PFSK-1 (cell line): ENCODE data around the gene TCHP.

Source experiments
- FOXP2 ChIP-seq: optimal IDR thresholded peaks from 2 replicates; pipeline ENCODE3; 2011; ENCODE audit warnings: borderline replicate concordance, control low read depth, inconsistent platforms; ENCODE audit not compliant: insufficient read depth; ENCODE audit errors: extremely low read length, extremely low read depth
- POLR2AphosphoS5 ChIP-seq: IDR thresholded peaks from 2 replicates; pipeline ENCODE4 v1.6.1; 2012; ENCODE audit warnings: low read depth, mild to moderate bottlenecking, control low read depth, low read length, moderate library complexity
- REST ChIP-seq, 2 experiments: IDR thresholded peaks; 2 replicates each; pipeline versions ENCODE4 v1.6.1 to v1.8.0; 2011 to 2012; ENCODE audit warnings: low read depth in 2 of 2, low read length in 2 of 2, control low read depth in 1 of 2, inconsistent platforms in 1 of 2, mild to moderate bottlenecking in 1 of 2, moderate library complexity in 1 of 2; ENCODE audit not compliant: insufficient read depth in 1 of 2
- SIN3A ChIP-seq: IDR thresholded peaks from 2 replicates; pipeline ENCODE4 v1.6.1; 2012; ENCODE audit warnings: mild to moderate bottlenecking, low read length, moderate library complexity, borderline replicate concordance; ENCODE audit not compliant: insufficient read depth
- TAF1 ChIP-seq: IDR thresholded peaks from 2 replicates; pipeline ENCODE4 v1.6.1; 2012; ENCODE audit warnings: low read length, control low read depth, borderline replicate concordance; ENCODE audit not compliant: insufficient read depth

- TF ChIP-seq TAF1, result no peak
- TF ChIP-seq SIN3A, result no peak
- TF ChIP-seq POLR2AphosphoS5, result no peak
- TF ChIP-seq REST (IDR thresholded peaks at IDR 0.05; ENCODE audit: insufficient read depth in 1 of 2, low read depth in 2 of 2, low read length in 2 of 2), result no peak
- TF ChIP-seq FOXP2, result no peak
Measured at GRCh38 chr12:109959411-109960093, 59.5 kb downstream of the TCHP start.
